K562 (cell line): Measurements from ENCODE around the gene S100A10. TPM values are rescaled to one million over a fixed set of nuclear protein-coding genes. Genes with fewer than 3 reads are reported as not detected.

Source experiments
- AFF1 ChIP-seq, 2 experiments: fragments of 450-650 bp; IDR thresholded peaks; 2 replicates each; pipeline ENCODE4 v1.6.1; 2018; ENCODE audit warnings: mild to moderate bottlenecking in 2 of 2, low read depth in 1 of 2; ENCODE audit not compliant: partially characterized antibody in 2 of 2
- ASH1L ChIP-seq: fragments of 450-650 bp; IDR thresholded peaks from 2 replicates; pipeline ENCODE4 v1.6.1; 2018; ENCODE audit warnings: borderline replicate concordance, mild to moderate bottlenecking, low read depth; ENCODE audit not compliant: partially characterized antibody
- CC2D1A ChIP-seq: fragments of 450-650 bp; IDR thresholded peaks from 2 replicates; pipeline ENCODE4 v1.6.1; 2017; ENCODE audit warnings: mild to moderate bottlenecking
- CHAMP1 ChIP-seq: fragments of 450-650 bp; IDR thresholded peaks from 2 replicates; pipeline ENCODE4 v1.6.1; 2016; ENCODE audit warnings: mild to moderate bottlenecking
- CTCF ChIP-seq, 3 experiments: IDR thresholded peaks in 2 of 3; conservative IDR thresholded peaks in 1 of 3; 2 replicates each; pipeline ENCODE4 v1.5.1; 2011 to 2012; ENCODE audit warnings: low read length in 3 of 3, mild to moderate bottlenecking in 3 of 3, control low read depth in 2 of 3, improper control_type of control experiment in 1 of 3, inconsistent platforms in 1 of 3, low read depth in 1 of 3, mixed read lengths in 1 of 3, moderate library complexity in 1 of 3; ENCODE audit not compliant: insufficient read depth in 2 of 3
- HMG20B ChIP-seq: fragments of 250-450 bp; sonication (Bioruptor Pico); IDR thresholded peaks from 2 replicates; pipeline ENCODE4 v1.5.0; 2021; ENCODE audit warnings: mild to moderate bottlenecking
- NUFIP1 ChIP-seq: fragments of 450-650 bp; IDR thresholded peaks from 2 replicates; pipeline ENCODE4 v1.6.1; 2018; ENCODE audit not compliant: partially characterized antibody
- POLR2AphosphoS5 ChIP-seq: IDR thresholded peaks from 2 replicates; pipeline ENCODE4 v1.6.1; 2011; ENCODE audit warnings: mild to moderate bottlenecking, low read depth, low read length, moderate library complexity; ENCODE audit not compliant: control insufficient read depth, insufficient read depth
- TBL1XR1 ChIP-seq, 2 experiments: IDR thresholded peaks; 2 replicates each; pipeline ENCODE4 v1.6.1; 2012; ENCODE audit warnings: improper control_type of control experiment in 2 of 2, low read length in 2 of 2, mild to moderate bottlenecking in 1 of 2
- ZBTB34 ChIP-seq: fragments of 250-450 bp; sonication (Bioruptor Pico); IDR thresholded peaks from 2 replicates; pipeline ENCODE4 v1.8.0; 2021; ENCODE audit warnings: mild to moderate bottlenecking, moderate library complexity
- ZNF274 ChIP-seq: IDR thresholded peaks from 2 replicates; pipeline ENCODE4 v1.6.1; 2011; ENCODE audit warnings: low read depth, mild to moderate bottlenecking, low read length, moderate library complexity, borderline replicate concordance
- polyA plus RNA-seq, 8 experiments: library from polyadenylated mRNA; depleted of rRNA in 4 of 8; stranded (reverse) in 5 of 8; unstranded in 3 of 8; fragments of >200 nt; fragmentation: Nextera tagmentation in 2 of 8; fragmentation: Illumina TruSeq in 1 of 8; extraction: Ambion mirVana in 2 of 8; extraction: Trizol in 1 of 8; gene quantifications; 2 replicates each; pipeline versions ENCODE4 v1.2.1 to v1.2.3, GENCODE V29; 2011 to 2014; ENCODE audit warnings: inconsistent platforms in 1 of 8, missing spikeins in 1 of 8
- total RNA-seq, 7 experiments: library from RNA; depleted of rRNA in 6 of 7; stranded (reverse); fragments of >200 nt in 6 of 7; fragmentation: Illumina TruSeq in 2 of 7; extraction: Trizol in 2 of 7; gene quantifications; 2 replicates each; pipeline versions ENCODE4 v1.2.1 to v1.2.3, GENCODE V29; 2011 to 2021; ENCODE audit warnings: low replicate concordance in 1 of 7
- TF ChIP-seq, protein P1 (sequence below), 2 experiments: fragments of 150-350 bp in 1 of 2; IDR thresholded peaks; 2 replicates each; pipeline ENCODE4 v1.6.1; 2012 to 2016; ENCODE audit warnings: low read depth in 2 of 2, low read length in 2 of 2, mild to moderate bottlenecking in 1 of 2, moderate library complexity in 1 of 2

S100A10 gene
- total and polyA plus RNA-seq, 9 of the 15 experiments (the other 6 are each of a cell fraction or from before 2014, with no cell fraction given), result 0.32 to 1.6 (median 0.50) TPM; not detected in 3

DNA sequence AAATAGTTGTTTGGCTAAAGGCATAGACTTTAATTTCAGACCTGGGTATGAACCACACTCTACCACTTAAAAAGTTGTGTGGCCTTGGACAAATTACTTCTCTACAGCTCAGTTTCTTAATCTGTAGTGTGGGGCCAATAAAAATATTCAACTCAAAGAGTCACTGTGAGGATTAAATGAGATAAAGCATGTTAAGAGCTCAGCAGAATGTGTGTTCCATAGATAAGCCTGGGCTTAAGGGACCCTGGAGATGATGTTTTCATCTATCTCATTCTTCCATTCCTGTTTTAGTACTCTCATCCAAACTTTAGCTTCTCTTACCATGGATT is 17.7 kb downstream of the S100A10 start (continued):
- no peak for TF ChIP-seq CTCF (IDR thresholded peaks at IDR 0.05 in 2 of 3, conservative IDR thresholded peaks at IDR 0.05 in 1 of 3; ENCODE audit: insufficient read depth in 2 of 3, low read depth in 1 of 3, low read length in 3 of 3)
- TF ChIP-seq ASH1L, result no peak
- TF ChIP-seq ZNF274, result 0 out of 2 replicates have a peak, but pooled peaks have one; percentile 38
- peak; percentile 80 for TF ChIP-seq POLR2AphosphoS5
- no peak for TF ChIP-seq AFF1 (IDR thresholded peaks at IDR 0.05; ENCODE audit: low read depth in 1 of 2, partially characterized antibody in 2 of 2)
- TF ChIP-seq TBL1XR1 (IDR thresholded peaks at IDR 0.05; ENCODE audit: low read length in 2 of 2), result peak in 1 of 2 experiments; percentile 71; a peak in 1 of 4 replicates
- no peak for TF ChIP-seq NUFIP1
- TF ChIP-seq HMG20B, result no peak
- peak; percentile 65; the same call in 1 of the 2 replicates for TF ChIP-seq CC2D1A
- no peak for TF ChIP-seq ZBTB34 (CRISPR knock-in tag)
- TF ChIP-seq, protein P1, sequence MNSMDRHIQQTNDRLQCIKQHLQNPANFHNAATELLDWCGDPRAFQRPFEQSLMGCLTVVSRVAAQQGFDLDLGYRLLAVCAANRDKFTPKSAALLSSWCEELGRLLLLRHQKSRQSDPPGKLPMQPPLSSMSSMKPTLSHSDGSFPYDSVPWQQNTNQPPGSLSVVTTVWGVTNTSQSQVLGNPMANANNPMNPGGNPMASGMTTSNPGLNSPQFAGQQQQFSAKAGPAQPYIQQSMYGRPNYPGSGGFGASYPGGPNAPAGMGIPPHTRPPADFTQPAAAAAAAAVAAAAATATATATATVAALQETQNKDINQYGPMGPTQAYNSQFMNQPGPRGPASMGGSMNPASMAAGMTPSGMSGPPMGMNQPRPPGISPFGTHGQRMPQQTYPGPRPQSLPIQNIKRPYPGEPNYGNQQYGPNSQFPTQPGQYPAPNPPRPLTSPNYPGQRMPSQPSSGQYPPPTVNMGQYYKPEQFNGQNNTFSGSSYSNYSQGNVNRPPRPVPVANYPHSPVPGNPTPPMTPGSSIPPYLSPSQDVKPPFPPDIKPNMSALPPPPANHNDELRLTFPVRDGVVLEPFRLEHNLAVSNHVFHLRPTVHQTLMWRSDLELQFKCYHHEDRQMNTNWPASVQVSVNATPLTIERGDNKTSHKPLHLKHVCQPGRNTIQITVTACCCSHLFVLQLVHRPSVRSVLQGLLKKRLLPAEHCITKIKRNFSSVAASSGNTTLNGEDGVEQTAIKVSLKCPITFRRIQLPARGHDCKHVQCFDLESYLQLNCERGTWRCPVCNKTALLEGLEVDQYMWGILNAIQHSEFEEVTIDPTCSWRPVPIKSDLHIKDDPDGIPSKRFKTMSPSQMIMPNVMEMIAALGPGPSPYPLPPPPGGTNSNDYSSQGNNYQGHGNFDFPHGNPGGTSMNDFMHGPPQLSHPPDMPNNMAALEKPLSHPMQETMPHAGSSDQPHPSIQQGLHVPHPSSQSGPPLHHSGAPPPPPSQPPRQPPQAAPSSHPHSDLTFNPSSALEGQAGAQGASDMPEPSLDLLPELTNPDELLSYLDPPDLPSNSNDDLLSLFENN (IDR thresholded peaks at IDR 0.05; ENCODE audit: low read depth in 2 of 2, low read length in 2 of 2), result peak in 1 of 2 experiments; percentile 84; a peak in 2 of 4 replicates
- 0 out of 2 replicates have a peak, but pooled peaks have one; percentile 28 for TF ChIP-seq CHAMP1
